Measurements from ENCODE around the gene PDK3.

Gene PDK3

GRCh38 chrX:24483596-24483995 lies 18.5 kb downstream of the PDK3 start:
- no peak for DNase-seq

- DNase-seq, result no peak
Observed at GRCh38 chrX:24485323-24485722, 20.2 kb downstream of the PDK3 start.

DNA sequence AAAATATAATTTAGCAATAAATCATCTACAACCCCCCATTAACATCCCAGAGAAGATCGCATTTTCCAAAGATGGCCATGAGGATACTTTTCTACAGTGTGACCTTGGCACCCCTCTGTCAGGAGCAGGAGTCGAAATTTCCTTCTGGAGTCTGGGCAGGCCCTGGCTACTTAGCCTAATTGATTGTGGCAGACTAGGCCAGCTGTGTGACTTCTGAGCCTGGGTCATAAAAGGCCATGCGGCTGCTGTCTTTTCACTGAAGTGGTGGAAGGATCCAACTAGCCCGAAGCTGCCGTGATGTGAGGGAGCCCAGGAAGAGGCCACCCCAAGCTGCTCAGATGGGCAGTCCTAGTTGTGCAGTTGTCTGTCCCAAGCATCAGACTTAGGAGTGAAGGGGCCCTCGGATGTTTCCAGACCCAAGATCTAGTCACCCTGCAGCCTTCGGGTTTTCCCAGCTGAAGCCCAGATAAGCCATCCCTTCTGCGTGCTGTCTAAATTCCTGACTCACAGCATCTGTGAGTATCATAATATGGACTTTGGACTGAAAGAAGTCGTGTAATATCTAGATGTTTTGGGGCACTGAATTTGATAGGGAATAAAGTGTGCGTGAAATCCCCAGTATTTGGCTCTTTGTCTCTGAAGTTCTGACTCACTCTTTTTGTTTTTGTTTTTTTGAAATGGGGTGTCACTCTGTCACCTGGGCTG lies 21.0 kb downstream of the PDK3 start:
- DNase-seq, result no peak

DNA sequence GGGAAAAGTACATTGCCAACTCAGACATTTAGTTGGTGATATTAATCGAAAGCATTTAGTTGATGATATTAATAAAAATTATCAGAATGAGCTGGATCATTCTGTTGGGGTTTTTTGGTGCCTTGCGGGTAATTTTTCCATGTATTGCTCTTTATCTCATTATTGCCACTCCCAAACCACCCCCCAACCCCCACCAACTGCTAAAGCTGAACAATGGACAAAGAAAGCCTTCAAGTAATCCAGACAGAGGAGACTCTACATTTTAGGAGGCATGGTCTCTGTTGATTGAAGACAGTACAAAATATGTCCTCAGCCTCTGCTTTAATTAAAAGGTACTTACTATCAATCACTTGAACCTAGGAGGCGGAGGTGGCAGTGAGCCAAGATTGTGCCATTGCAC lies 22.5 kb downstream of the PDK3 start:
- no peak for DNase-seq

DNA sequence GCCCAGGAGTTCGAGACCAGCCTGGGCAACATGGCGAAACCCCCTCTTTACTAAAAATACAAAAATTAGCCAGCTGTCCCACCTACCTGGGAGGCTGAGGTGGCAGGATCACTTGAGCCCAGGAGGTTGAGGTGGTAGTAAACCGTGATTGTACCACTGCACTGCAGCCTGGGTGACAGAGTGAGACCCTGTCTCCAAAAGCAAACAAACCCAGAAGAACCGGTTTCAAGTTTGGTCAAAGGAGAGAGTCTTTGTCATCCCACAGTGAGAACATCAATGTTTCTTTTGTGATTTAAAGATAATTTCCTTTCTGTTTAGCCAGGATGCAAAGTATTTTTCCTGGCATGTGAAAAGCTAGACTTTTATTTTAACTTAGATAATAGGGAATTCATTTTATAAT lies 26.7 kb downstream of the PDK3 start:
- no peak for DNase-seq

- DNase-seq, result no peak
Observed at GRCh38 chrX:24493740-24494581, 28.9 kb downstream of the PDK3 start.

DNA sequence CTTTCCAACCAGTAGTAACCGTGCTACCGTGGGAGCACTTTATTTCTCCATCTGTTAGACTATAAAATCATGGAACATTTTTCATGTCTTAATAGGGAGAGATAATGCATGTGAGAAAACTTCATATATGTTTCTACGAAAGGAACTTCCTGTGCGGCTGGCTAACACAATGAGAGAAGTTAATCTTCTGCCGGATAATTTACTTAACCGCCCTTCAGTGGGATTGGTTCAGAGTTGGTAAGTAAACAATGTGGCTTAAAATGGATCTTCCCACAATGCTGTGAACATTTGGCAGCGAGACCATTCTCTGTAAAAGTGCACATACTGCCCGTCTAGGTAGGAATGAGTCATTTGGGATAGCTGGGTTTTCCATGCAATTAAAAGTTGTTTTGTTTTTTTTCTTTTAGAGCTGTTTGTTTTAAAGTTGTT lies 29.6 kb downstream of the PDK3 start:
- no peak for DNase-seq

GRCh38 chrX:24495700-24496099 lies 30.6 kb downstream of the PDK3 start:
- DNase-seq, result no peak

GRCh38 chrX:24498181-24498580 lies 33.1 kb downstream of the PDK3 start:
- DNase-seq, result no peak

DNA sequence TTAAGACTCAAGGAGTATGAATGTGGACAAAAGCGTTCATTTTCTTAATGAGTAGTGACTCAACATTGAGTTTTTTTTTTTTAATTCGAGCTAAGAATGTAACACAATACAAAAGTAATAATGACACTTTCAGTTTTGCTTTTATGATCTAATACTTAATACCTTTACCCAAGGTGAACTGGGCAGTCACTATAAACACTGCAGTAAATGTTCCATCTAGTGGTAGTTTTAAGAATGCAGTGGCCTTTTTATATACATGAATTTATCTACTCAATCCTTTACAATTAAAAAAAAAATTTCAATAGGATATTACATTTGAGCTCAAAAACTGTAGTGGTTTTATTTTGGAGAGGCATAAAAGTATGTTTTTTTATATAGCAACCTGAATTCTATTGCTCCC lies 33.9 kb downstream of the PDK3 start:
- no peak for DNase-seq

GRCh38 chrX:24506082-24506481 lies 41.0 kb downstream of the PDK3 start:
- DNase-seq, result no peak

- no peak for DNase-seq
Observed at GRCh38 chrX:24508375-24508774, 43.3 kb downstream of the PDK3 start.

GRCh38 chrX:24513416-24513815 lies 48.3 kb downstream of the PDK3 start:
- DNase-seq, result no peak

DNA sequence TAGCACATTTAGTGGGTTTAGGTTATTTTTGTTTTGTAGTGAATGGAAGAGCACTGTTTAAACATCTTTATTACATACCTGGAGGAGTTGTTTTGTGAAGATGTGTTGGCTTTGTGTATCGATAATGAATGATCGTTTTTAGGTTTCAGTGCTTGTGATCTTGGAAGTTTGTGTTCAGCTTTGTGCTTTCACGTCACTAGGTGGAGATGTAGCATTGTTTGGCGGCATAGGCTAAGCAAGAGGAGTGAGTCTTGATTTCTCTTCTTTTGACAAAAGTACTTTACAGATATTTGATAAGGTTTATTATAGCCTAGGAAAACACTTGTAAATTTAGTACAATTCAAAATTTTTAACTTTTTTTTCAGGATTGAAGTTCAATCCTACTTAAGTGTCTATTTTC lies 50.4 kb downstream of the PDK3 start:
- DNase-seq, result no peak

- DNase-seq, result no peak
Observed at GRCh38 chrX:24520472-24520871, 55.4 kb downstream of the PDK3 start.

GRCh38 chrX:24525455-24525854 lies 60.4 kb downstream of the PDK3 start:
- no peak for DNase-seq

- DNase-seq, result no peak
Observed at GRCh38 chrX:24526616-24527015, 61.5 kb downstream of the PDK3 start.

- no peak for DNase-seq
Observed at GRCh38 chrX:24528605-24529004, 63.5 kb downstream of the PDK3 start.

DNA sequence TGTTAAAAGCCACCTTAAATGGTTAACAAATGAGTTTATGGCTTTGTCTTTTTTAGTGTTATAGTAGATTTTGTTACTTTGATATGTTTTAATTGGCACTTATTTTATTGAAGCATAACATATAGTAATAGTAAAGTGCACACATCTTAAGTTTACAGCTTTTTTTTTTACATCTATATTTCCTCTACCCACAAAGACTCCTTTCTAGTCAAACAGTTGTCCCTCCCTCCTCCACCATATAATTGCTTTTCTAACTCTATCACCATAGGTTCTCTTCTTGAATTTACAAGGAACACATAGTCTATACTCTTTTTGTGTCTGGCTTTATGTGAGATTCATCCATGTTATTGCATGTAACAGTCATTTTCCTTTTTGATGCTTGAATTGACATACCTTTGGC lies 71.5 kb downstream of the PDK3 start:
- no peak for DNase-seq

GRCh38 chrX:24542756-24543155 lies 77.7 kb downstream of the PDK3 start:
- no peak for DNase-seq

GRCh38 chrX:24547961-24548360 lies 82.9 kb downstream of the PDK3 start:
- DNase-seq, result no peak

- DNase-seq, result no peak
Observed at GRCh38 chrX:24550166-24550565, 85.1 kb downstream of the PDK3 start.

DNA sequence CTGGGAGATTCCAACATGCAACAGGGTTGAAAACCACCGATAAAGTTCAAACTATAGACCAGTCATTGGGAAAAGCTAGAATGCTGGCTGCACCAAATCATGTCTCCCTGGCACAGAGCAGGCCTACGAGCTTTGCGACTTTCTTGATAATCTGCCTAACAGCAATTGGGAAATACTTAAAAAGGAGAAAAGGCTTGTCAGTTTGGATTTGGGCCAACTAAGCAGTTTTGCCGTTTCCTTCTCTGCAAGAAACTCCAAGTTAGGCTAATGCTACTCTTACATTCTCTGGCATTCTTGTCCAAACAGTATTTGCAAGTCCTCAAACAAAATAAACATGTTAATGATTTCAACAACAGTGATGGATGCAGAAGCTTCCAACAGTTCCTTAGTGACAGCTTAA lies 87.9 kb downstream of the PDK3 start:
- no peak for DNase-seq

- DNase-seq, result no peak
Observed at GRCh38 chrX:24561121-24561520, 96.0 kb downstream of the PDK3 start.
